Endothelial cell of umbilical vein (primary cell): Measurements from ENCODE around the gene CLCN3. TPM values are rescaled to one million over a fixed set of nuclear protein-coding genes. Genes with fewer than 3 reads are reported as not detected.
"Not testable (repeated sequence)": the region's sequence is repeated elsewhere in the genome, so short reads cannot be mapped to it uniquely, and the experiment has no call there.

ENCODE experiments used
- BruUV-seq: library from RNA; stranded (reverse); fragments of 400-500 nt; replicated peaks from 2 replicates; lab custom pipeline; 2021; lab: Mats Ljungman, UMichigan
- CTCF ChIA-PET: fragments of 300-600, 350-600 bp; sonication (Branson Sonifier 250); formaldehyde crosslinking; loops from one replicate; lab custom pipeline; 2021; ENCODE audit warnings: antibody characterized with exemption, inconsistent platforms; lab: Charles Lee
- POLR2A ChIA-PET: fragments of 300-600, 350-600 bp; sonication (Branson Sonifier 250); formaldehyde crosslinking; loops from one replicate; lab custom pipeline; 2021; ENCODE audit warnings: antibody characterized with exemption, inconsistent platforms; lab: Charles Lee
- DNase-seq: peaks from one replicate; pipeline ENCODE4 v3.0.0-alpha.2; 2011; ENCODE audit warnings: low read depth, low spot score
- FAIRE-seq: peaks from 2 replicates; lab custom pipeline; 2011; peaks lifted over from hg19 to GRCh38; lab: Jason Lieb, UNC
- H2AFZ ChIP-seq: 2 replicates; pipeline ENCODE4 v1.6.0; 2012; ENCODE audit warnings: low read depth, low read length, control low read depth, inconsistent platforms
- H3K27ac ChIP-seq: 2 replicates; pipeline ENCODE4 v1.5.1; 2011; ENCODE audit warnings: low read depth, mild to moderate bottlenecking, control low read depth, low read length, moderate library complexity; ENCODE audit not compliant: insufficient read depth
- H3K27me3 ChIP-seq, 2 experiments: 2 replicates each; pipeline versions ENCODE4 v1.6.0 to v1.6.1; 2011; ENCODE audit warnings: low read length in 2 of 2, mixed read lengths in 1 of 2; ENCODE audit not compliant: control insufficient read depth in 2 of 2, insufficient read depth in 2 of 2
- H3K36me3 ChIP-seq, 2 experiments: 2 replicates in 1 of 2; 3 replicates in 1 of 2; pipeline ENCODE4 v1.5.1; 2011; ENCODE audit warnings: low read length in 2 of 2, mild to moderate bottlenecking in 1 of 2, moderate library complexity in 1 of 2; ENCODE audit not compliant: control insufficient read depth in 2 of 2, insufficient read depth in 2 of 2; ENCODE audit errors: extremely low read depth in 1 of 2
- H3K4me1 ChIP-seq: 3 replicates; pipeline ENCODE4 v1.5.1; 2011; ENCODE audit warnings: mild to moderate bottlenecking, low read length; ENCODE audit not compliant: control insufficient read depth, insufficient read depth; ENCODE audit errors: extremely low read depth
- H3K4me2 ChIP-seq: 2 replicates; pipeline ENCODE4 v1.6.1; 2011; ENCODE audit warnings: low read length, control low read depth, mixed read lengths; ENCODE audit not compliant: insufficient read depth
- H3K4me3 ChIP-seq, 3 experiments: fragments of 200-600 bp in 1 of 3; sonication (generic), shearing (Covaris generic) in 1 of 3; replicated peaks in 1 of 3; 2 replicates each; pipeline ENCODE4 v1.5.1; 2011 to 2016; ENCODE audit warnings: control low read depth in 3 of 3, low read length in 3 of 3, mild to moderate bottlenecking in 2 of 3, inconsistent platforms in 1 of 3, low read depth in 1 of 3, moderate library complexity in 1 of 3; ENCODE audit not compliant: insufficient read depth in 1 of 3
- H3K79me2 ChIP-seq: 2 replicates; pipeline ENCODE4 v1.6.0; 2012; ENCODE audit warnings: low read length, inconsistent platforms; ENCODE audit not compliant: control insufficient read depth, insufficient read depth
- H3K9ac ChIP-seq: replicated peaks from 2 replicates; pipeline ENCODE3; 2011; ENCODE audit warnings: low read length, control low read depth; ENCODE audit not compliant: insufficient read depth; ENCODE audit errors: extremely low read depth
- H3K9me1 ChIP-seq: replicated peaks from 3 replicates; pipeline ENCODE4 v1.6.0; 2011; ENCODE audit warnings: mild to moderate bottlenecking, low read length; ENCODE audit not compliant: control insufficient read depth, insufficient read depth; ENCODE audit errors: extremely low read depth
- H3K9me3 ChIP-seq: replicated peaks from 2 replicates; pipeline ENCODE4 v1.5.1; 2012; ENCODE audit warnings: low read length, inconsistent platforms; ENCODE audit not compliant: control insufficient read depth, insufficient read depth
- H4K20me1 ChIP-seq: replicated peaks from 2 replicates; pipeline ENCODE3; 2011; ENCODE audit warnings: mild to moderate bottlenecking, low read length; ENCODE audit not compliant: control insufficient read depth, insufficient read depth; ENCODE audit errors: extremely low read depth
- EZH2 ChIP-seq: IDR thresholded peaks from 2 replicates; pipeline ENCODE4 v1.6.1; 2012; ENCODE audit warnings: borderline replicate concordance, low read depth, mild to moderate bottlenecking, moderate library complexity, low read length, inconsistent platforms; ENCODE audit not compliant: severe bottlenecking
- FOS ChIP-seq: IDR thresholded peaks from 2 replicates; pipeline ENCODE4 v1.6.1; 2011; ENCODE audit warnings: mild to moderate bottlenecking, low read length, moderate library complexity, borderline replicate concordance; ENCODE audit not compliant: insufficient read depth
- GATA2 ChIP-seq: IDR thresholded peaks from 2 replicates; pipeline ENCODE4 v1.7.0; 2011; ENCODE audit warnings: low read depth, mild to moderate bottlenecking, moderate library complexity, mixed read lengths, low read length; ENCODE audit not compliant: insufficient read length, insufficient read depth
- JUN ChIP-seq: IDR thresholded peaks from 2 replicates; pipeline ENCODE4 v1.6.1; 2011; ENCODE audit warnings: borderline replicate concordance, low read depth; ENCODE audit not compliant: insufficient read length, insufficient read depth
- MYC ChIP-seq: IDR thresholded peaks from one replicate; pipeline ENCODE4 v1.6.1; 2011; ENCODE audit warnings: mild to moderate bottlenecking, low read depth, low read length
- POLR2A ChIP-seq: IDR thresholded peaks from 2 replicates; pipeline ENCODE4 v1.6.1; 2012; ENCODE audit warnings: low read depth, mild to moderate bottlenecking, control low read depth, low read length
- POLR2AphosphoS5 ChIP-seq: IDR thresholded peaks from 2 replicates; pipeline ENCODE4 v1.6.1; 2012; ENCODE audit warnings: low read depth, mild to moderate bottlenecking, control low read depth, low read length, moderate library complexity; ENCODE audit not compliant: insufficient read depth
- dilution Hi-C: fragments of 300-500 bp; cut with MboI; formaldehyde crosslinking; loops from one replicate; pipeline ENCODE4 v1.15.0; 2019; ENCODE audit warnings: low sequenced_read_pairs; ENCODE audit not compliant: extremely low pct_ligation_motif_present
- intact Hi-C: fragments of 100-400 bp; cut with micrococcal nuclease; formaldehyde crosslinking; loops from one replicate; pipeline ENCODE4 v1.10.0; 2022
- polyA plus RNA-seq, 4 experiments: library from polyadenylated mRNA; depleted of rRNA in 3 of 4; stranded (reverse) in 3 of 4; unstranded in 1 of 4; fragments of >200 nt; gene quantifications; 2 replicates each; pipeline versions ENCODE4 v1.2.1 to v1.2.3, GENCODE V29; 2011 to 2012; ENCODE audit warnings: missing spikeins in 1 of 4
- total RNA-seq: library from RNA; stranded (reverse); gene quantifications from 2 replicates; pipeline ENCODE4 v1.2.3, GENCODE V29; 2021
- TF ChIP-seq, protein P1 (sequence below): IDR thresholded peaks from 2 replicates; pipeline ENCODE4 v1.6.1; 2011; ENCODE audit not compliant: insufficient read depth, insufficient read length
- TF ChIP-seq, protein P2 (sequence below), 2 donors: IDR thresholded peaks; 1 replicate in 1 of 2; 2 replicates in 1 of 2; pipeline ENCODE4 v1.5.1; 2011; ENCODE audit warnings: low read length in 2 of 2, mild to moderate bottlenecking in 2 of 2, moderate library complexity in 2 of 2, control low read depth in 1 of 2, inconsistent platforms in 1 of 2, low read depth in 1 of 2; ENCODE audit not compliant: insufficient read depth in 1 of 2; ENCODE audit errors: extremely low read depth in 1 of 2

Gene CLCN3
- total and polyA plus RNA-seq, 2 donors (not counting 3 experiments of a cell fraction or from before 2014, with no cell fraction given), result 16.5 to 51.4 TPM

DNA sequence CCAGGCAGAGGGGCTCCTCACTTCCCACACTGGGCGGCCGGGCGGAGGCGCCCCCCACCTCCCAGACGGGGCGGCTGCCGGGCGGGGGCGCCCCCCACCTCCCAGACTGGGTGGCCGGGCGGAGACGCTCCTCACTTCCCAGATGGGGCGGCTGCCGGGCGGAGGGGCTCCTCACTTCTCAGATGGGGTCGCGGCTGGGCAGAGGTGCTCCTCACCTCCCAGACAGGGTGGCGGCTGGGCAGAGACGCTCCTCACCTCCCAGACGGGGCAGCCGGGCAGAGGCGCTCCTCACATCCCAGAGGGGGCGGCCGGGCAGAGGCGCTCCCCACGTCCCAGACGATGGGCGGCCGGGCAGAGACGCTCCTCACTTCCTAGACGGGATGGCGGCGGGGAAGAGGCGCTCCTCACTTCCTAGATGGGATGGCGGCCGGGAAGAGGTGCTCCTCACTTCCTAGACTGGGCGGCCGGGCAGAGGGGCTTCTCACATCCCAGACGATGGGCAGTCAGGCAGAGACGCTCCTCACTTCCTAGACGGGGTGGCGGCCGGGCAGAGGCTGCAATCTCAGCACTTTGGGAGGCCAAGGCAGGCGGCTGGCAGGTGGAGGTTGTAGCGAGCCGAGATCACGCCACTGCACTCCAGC, 58.7 kb downstream of the CLCN3 start:
- H3K27me3 ChIP-seq, BruUV-seq, H3K4me1 ChIP-seq, H4K20me1 ChIP-seq, intact Hi-C loops, POLR2A ChIA-PET, H3K27ac ChIP-seq, FAIRE-seq, H3K4me3 ChIP-seq, DNase-seq, H2AFZ ChIP-seq, dilution Hi-C loops, H3K4me2 ChIP-seq, H3K36me3 ChIP-seq, H3K9me3 ChIP-seq, H3K9me1 ChIP-seq, H3K9ac ChIP-seq, CTCF ChIA-PET, H3K79me2 ChIP-seq: not testable (repeated sequence)

DNA sequence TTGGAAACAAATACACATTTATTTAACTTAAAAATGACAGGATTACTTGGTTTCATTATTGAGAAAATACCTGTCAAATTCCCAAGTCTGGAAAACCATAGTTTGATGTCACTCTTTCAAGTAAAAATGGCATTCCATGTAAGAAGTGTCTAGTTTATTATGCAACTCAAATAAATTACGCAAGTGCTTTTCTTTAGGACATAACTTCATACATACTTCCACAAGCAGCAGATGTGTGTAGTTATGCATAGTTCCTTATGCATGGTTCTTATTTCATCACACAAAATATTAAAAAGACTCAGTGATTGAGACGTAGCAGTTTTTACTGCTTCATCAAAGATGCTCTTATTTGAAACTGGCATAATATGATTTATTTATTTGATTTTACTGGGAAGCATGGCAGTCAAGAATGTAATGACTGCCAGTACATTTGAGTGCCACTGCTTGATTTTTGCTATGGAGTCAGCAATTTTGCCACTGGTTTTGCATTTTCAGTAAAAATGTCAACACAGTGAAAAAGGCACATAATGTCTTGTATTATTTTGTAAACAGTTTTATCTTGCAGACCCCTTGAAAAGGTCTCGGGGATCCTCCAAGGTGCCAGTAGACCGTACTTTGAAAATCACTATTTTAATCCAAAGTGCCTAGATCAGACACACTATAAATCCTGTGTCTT, 62.1 kb downstream of the CLCN3 start:
- H3K9me3 ChIP-seq, result no peaks in the 10 kb centered on the region
- H2AFZ ChIP-seq, result no peak overlapping the region
- FAIRE-seq (no peak), DNase-seq (no peak)
- no peaks in the 10 kb centered on the region for H3K27me3 ChIP-seq
- H3K36me3 ChIP-seq, result no peaks in the 10 kb centered on the region
- intact Hi-C loops, result no loop called here
- H3K79me2 ChIP-seq, result no peaks in the 10 kb centered on the region
- no peaks in the 10 kb centered on the region for H3K4me1 ChIP-seq
- no peaks in the 10 kb centered on the region for H3K9me1 ChIP-seq
- ChIA-PET CTCF (no interaction called here), POLR2A (no interaction called here)
- no peak overlapping the region for H3K27ac ChIP-seq
- H3K4me2 ChIP-seq, result no peak overlapping the region
- no peaks in the 10 kb centered on the region for H4K20me1 ChIP-seq
- no peak overlapping the region for H3K9ac ChIP-seq
- no peak overlapping the region for H3K4me3 ChIP-seq
- dilution Hi-C loops, result no loop called here
- BruUV-seq, result no TSS peak
- TF ChIP-seq POLR2AphosphoS5 (no peak), EZH2 (no peak), POLR2A (no peak), FOS (no peak), MYC (no peak), GATA2 (no peak), JUN (no peak)
- TF ChIP-seq, protein P1, sequence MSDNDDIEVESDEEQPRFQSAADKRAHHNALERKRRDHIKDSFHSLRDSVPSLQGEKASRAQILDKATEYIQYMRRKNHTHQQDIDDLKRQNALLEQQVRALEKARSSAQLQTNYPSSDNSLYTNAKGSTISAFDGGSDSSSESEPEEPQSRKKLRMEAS, result no peak
- TF ChIP-seq, protein P2, sequence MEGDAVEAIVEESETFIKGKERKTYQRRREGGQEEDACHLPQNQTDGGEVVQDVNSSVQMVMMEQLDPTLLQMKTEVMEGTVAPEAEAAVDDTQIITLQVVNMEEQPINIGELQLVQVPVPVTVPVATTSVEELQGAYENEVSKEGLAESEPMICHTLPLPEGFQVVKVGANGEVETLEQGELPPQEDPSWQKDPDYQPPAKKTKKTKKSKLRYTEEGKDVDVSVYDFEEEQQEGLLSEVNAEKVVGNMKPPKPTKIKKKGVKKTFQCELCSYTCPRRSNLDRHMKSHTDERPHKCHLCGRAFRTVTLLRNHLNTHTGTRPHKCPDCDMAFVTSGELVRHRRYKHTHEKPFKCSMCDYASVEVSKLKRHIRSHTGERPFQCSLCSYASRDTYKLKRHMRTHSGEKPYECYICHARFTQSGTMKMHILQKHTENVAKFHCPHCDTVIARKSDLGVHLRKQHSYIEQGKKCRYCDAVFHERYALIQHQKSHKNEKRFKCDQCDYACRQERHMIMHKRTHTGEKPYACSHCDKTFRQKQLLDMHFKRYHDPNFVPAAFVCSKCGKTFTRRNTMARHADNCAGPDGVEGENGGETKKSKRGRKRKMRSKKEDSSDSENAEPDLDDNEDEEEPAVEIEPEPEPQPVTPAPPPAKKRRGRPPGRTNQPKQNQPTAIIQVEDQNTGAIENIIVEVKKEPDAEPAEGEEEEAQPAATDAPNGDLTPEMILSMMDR (IDR thresholded peaks at IDR 0.05; ENCODE audit: extremely low read depth in 1 of 2, insufficient read depth in 1 of 2, low read depth in 1 of 2, low read length in 2 of 2), result no peak
